Right lobe of liver (tissue), 6 donors: Measurements from ENCODE around the gene ARL13A. TPM values are rescaled to one million over a fixed set of nuclear protein-coding genes. Genes with fewer than 3 reads are reported as not detected.
"Not testable (repeated sequence)": the region's sequence is repeated elsewhere in the genome, so short reads cannot be mapped to it uniquely, and the experiment has no call there.

Experiments used
- ATAC-seq, 4 donors: fragments of 200-7000 bp; cut with Tn5 transposase; one replicate each; pipeline ENCODE4 v1.9.1; 2020; ENCODE audit warnings: mild to moderate bottlenecking in 4 of 4, moderate library complexity in 4 of 4
- DNase-seq, 3 donors: peaks; one replicate each; pipeline ENCODE4 v3.0.0-alpha.2; 2020
- H3K27ac ChIP-seq, 3 donors: fragments of 200-600 bp; one replicate each; pipeline ENCODE4 v1.8.0; 2022
- H3K27me3 ChIP-seq, 2 donors: fragments of 200-600 bp; one replicate each; pipeline ENCODE4 v1.8.0; 2022
- H3K36me3 ChIP-seq, 4 donors: fragments of 200-600 bp; sonication (generic) in 1 of 4; one replicate each; pipeline versions ENCODE4 v1.5.1 to v1.8.0; 2017 to 2022; ENCODE audit warnings: control low read depth in 1 of 4
- H3K4me1 ChIP-seq, 4 donors: fragments of 200-600 bp; sonication (generic) in 1 of 4; one replicate each; pipeline versions ENCODE4 v1.5.1 to v1.8.0; 2017 to 2022; ENCODE audit warnings: control low read depth in 1 of 4
- H3K4me3 ChIP-seq, 3 donors: fragments of 200-600 bp; one replicate each; pipeline ENCODE4 v1.8.0; 2022
- H3K9me3 ChIP-seq, 4 donors: fragments of 200-600 bp; sonication (generic) in 1 of 4; one replicate each; pipeline versions ENCODE4 v1.5.1 to v1.8.0; 2017 to 2022; ENCODE audit warnings: control low read depth in 1 of 4
- POLR2A ChIP-seq: fragments of 450-650 bp; IDR thresholded peaks from one replicate; pipeline ENCODE4 v1.6.1; 2017; ENCODE audit warnings: antibody characterized with exemption, mild to moderate bottlenecking
- WGBS: methylation state at CpG from one replicate; pipeline ENCODE4 v1.1.6; 2018; ENCODE audit warnings: low coverage, low lambda C conversion rate; ENCODE audit not compliant: insufficient coverage; ENCODE audit errors: missing lambda C conversion rate; 5-methylcytosine and 5-hydroxymethylcytosine counted together
- intact Hi-C, 2 donors: fragments of 100-400 bp; cut with DNase I; formaldehyde crosslinking; loops; one replicate each; pipeline versions ENCODE4 v1.11.2 to v1.14.1; 2022
- total RNA-seq, 6 experiments: library from RNA; depleted of rRNA in 2 of 6; stranded (reverse); fragments of >200 nt in 2 of 6; fragmentation: NEBNext Ultra II Directional in 3 of 6; extraction: Animal tissue kit (Norgen Biotek cat#: 25700) in 3 of 6; gene quantifications; one replicate each; pipeline versions ENCODE4 v1.1.0 to v1.2.4, GENCODE V29; 2016 to 2023
- TF ChIP-seq, protein P1 (sequence below), 4 donors: fragments of 200-600 bp in 3 of 4; fragments of 450-650 bp in 1 of 4; IDR thresholded peaks; one replicate each; pipeline versions ENCODE4 v1.5.1 to v1.8.0; 2016 to 2022; ENCODE audit warnings: antibody characterized with exemption in 4 of 4, mild to moderate bottlenecking in 2 of 4
- donor health status: DM: no; HTN: yes; CAD: no.
- donor health status: DM: no; HTN: no; CAD: no.
- donor health status: DM: no; HTN: no; CAD: no.
- donor health status: DM: no; HTN: yes; CAD: no.
- donor health status: DM: no; HTN: yes; CAD: no.

Gene ARL13A
- total RNA-seq, 6 experiments from 2014 or later = not detected

DNA sequence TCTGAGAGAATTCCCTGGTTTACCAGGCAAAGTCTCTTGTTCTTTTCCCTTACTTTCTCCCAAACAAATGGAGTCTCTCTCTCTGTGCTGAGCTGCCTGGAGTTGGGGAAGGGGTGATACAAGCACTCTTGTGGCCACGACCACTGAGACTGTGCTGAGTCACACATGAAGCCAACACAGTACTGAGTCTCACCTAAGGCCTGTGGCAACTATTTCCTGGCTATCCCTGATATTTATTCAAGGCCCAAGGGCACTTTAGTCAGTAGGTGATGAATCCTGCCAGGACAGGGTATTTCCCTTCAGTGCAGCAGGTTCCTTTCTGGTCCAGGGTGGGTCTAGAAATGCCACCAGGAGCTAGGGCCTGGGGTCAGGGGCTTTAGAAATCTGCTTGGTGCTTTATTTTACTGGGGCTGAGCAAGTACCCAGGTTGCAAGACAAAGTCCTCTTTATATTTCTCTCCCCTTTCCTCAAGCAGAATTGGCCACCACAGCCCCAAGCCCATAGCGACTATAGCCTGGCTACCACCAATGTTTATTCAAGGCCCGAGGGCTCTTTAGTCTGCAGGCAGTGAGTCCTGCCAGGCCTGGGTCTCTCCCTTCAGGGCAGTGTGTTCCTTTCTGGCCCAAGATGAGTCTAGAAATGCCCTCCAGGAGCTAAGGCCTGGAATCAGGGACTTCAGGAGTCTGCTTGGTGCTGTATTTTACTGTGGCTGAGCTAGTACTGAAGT is 10.5 kb downstream of the ARL13A start:
- intact Hi-C loops = no loop called here
- Histone ChIP-seq H3K4me3 (no peak overlapping the region), H3K4me1 (no peaks in the 10 kb centered on the region), H3K27ac (no peak overlapping the region), H3K9me3 (no peaks in the 10 kb centered on the region), H3K36me3 (no peaks in the 10 kb centered on the region), H3K27me3 (no peaks in the 10 kb centered on the region)
- TF ChIP-seq POLR2A = no peak
- TF ChIP-seq, protein P1, sequence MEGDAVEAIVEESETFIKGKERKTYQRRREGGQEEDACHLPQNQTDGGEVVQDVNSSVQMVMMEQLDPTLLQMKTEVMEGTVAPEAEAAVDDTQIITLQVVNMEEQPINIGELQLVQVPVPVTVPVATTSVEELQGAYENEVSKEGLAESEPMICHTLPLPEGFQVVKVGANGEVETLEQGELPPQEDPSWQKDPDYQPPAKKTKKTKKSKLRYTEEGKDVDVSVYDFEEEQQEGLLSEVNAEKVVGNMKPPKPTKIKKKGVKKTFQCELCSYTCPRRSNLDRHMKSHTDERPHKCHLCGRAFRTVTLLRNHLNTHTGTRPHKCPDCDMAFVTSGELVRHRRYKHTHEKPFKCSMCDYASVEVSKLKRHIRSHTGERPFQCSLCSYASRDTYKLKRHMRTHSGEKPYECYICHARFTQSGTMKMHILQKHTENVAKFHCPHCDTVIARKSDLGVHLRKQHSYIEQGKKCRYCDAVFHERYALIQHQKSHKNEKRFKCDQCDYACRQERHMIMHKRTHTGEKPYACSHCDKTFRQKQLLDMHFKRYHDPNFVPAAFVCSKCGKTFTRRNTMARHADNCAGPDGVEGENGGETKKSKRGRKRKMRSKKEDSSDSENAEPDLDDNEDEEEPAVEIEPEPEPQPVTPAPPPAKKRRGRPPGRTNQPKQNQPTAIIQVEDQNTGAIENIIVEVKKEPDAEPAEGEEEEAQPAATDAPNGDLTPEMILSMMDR (IDR thresholded peaks at IDR 0.05) = no peak
- 86% methylated on average over 2 of the region's 3 CpGs for WGBS
- DNase-seq (no peak), ATAC-seq (peak in 2 of 4 donors; percentile 23 to 62)

DNA sequence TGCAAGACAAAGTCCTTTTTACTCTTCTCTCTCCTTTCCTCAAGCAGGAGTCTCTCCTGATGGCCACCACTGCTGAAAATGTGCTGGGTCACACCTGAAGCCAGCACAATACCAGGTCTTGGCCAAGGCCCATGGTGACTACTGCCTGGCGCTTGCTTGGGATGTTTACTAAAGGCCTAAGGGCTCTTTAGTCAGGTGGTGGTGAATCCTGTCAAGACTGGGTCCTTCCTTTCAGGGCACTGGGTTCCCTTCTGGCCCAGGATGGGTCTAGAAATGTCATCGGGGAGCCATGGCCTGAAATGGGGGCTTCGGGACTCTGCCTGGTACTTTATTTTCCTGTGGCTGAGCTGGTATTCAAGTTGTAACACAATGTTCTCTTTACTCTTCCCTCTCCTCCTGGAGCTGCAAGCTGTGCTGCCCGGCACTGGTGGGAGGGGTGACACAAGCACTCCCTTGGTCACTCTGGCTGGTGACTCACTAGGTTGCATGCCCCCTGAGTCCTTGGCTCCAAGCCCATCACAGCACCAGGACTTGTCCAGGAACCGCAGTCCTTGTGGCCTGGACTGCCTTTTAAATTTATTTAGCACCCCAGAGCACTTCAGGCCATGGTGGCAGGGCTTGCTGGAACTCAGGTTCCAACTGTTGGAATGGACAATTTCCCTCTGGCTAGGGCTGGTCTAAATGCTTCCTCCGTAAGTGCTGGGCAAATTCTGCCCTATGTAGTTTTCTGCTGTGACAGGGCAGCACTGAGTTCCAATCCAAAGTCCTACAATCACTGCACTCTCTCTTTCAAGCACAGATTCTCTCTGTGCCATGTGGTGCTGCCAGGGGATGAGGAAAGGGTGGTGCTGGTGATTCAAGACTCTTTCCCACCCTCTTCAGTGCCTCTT is 11.3 kb downstream of the ARL13A start:
- DNase-seq (peak in 1 of 3 donors; percentile 20), ATAC-seq (peak in 2 of 4 donors; percentile 29 to 62)
- intact Hi-C loops = no loop called here
- Histone ChIP-seq H3K36me3 (no peaks in the 10 kb centered on the region), H3K9me3 (no peaks in the 10 kb centered on the region), H3K4me3 (no peak overlapping the region), H3K4me1 (no peaks in the 10 kb centered on the region), H3K27me3 (no peaks in the 10 kb centered on the region), H3K27ac (no peak overlapping the region)
- whole genome bisulfite sequencing = 83% methylated on average over 1 of the region's 6 CpGs
- TF ChIP-seq, protein P1 (IDR thresholded peaks at IDR 0.05) = no peak
- no peak for TF ChIP-seq POLR2A

DNA sequence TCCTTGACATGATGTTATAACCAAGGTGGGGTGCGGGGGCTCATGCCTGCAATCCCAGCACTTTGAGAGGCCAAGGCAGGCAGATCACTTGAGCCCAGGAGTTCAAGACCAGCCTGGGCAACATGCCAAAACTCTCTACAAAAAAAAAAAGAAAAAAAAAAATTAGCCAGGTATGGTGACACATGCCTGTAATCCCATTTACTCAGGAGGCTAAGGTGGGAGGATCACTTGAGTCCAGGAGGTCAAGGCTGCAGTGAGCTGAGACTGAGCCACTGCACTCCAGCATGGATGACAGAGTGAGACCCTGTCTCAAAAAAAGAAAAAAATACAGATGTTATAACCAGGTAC is 12.0 kb downstream of the ARL13A start:
- ATAC-seq, H3K27ac ChIP-seq, intact Hi-C loops, H3K4me1 ChIP-seq, H3K27me3 ChIP-seq, H3K4me3 ChIP-seq, DNase-seq, H3K9me3 ChIP-seq, H3K36me3 ChIP-seq: not testable (repeated sequence)
- no CpG with 5 or more reads among the region's 1 CpG for WGBS

DNA sequence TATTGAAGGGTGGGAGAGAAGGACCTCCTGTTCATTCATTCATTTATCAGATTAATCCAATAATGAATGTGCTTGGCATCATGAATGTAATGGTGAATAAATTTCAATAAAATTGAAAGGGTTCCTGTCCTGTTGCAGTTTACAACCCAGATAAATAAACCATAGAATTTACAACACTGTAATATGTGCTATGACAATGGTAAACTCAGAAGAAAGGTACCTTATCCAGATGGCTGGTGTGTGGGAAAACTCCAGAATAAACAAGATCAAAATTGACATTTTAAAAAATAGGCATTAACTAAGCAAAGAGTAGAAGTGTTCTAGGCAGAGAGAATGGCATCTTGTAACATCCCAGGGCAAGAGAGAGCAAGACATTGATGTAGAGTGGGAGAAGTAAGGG is 15.3 kb downstream of the ARL13A start:
- Histone ChIP-seq H3K4me3 (no peak overlapping the region), H3K4me1 (no peaks in the 10 kb centered on the region), H3K9me3 (no peaks in the 10 kb centered on the region), H3K36me3 (no peaks in the 10 kb centered on the region), H3K27me3 (no peaks in the 10 kb centered on the region), H3K27ac (no peak overlapping the region)
- DNase-seq (no peak), ATAC-seq (no peak)
- intact Hi-C loops = no loop called here
- TF ChIP-seq POLR2A = no peak
- TF ChIP-seq, protein P1 (IDR thresholded peaks at IDR 0.05) = no peak

DNA sequence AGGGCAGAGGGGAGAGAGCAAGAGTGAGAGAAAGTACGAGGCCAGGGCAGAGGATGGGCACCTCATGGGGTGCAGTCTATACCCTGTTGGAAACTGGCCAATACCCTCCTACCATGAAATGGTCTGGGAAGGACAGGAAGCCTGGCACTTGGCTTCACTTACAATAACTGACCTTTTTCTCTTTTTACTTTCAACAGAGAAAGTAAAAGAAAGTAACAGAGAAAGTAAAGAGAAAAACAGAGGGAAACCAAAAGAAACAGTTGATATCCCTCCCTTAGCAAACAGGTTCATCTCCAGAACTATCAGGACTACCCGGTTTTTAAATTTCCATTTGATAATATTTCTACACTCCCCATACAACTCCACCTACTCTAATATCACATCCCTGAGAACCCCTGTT is 20.6 kb downstream of the ARL13A start:
- Histone ChIP-seq H3K9me3 (no peaks in the 10 kb centered on the region), H3K4me3 (no peak overlapping the region), H3K4me1 (no peaks in the 10 kb centered on the region), H3K27ac (no peak overlapping the region), H3K36me3 (no peaks in the 10 kb centered on the region), H3K27me3 (no peaks in the 10 kb centered on the region)
- intact Hi-C loops = no loop called here
- 61% methylated on average over 2 of the region's 2 CpGs for WGBS
- DNase-seq (no peak), ATAC-seq (no peak)
- TF ChIP-seq, protein P1 (IDR thresholded peaks at IDR 0.05) = no peak
- TF ChIP-seq POLR2A = no peak
